ENCODE results near the gene ITGB3. TPM values are rescaled to one million over a fixed set of nuclear protein-coding genes. Genes with fewer than 3 reads are reported as not detected.

ITGB3 gene
- total RNA-seq, 2 donors from 2014 or later: 3.4 to 12.4 TPM

GRCh38 chr17:47231334-47231733 is 22.3 kb upstream of the ITGB3 start:
- intact Hi-C loops (cut with DNase I): loop anchor here (10.0 kb wide), 1 partner anchor 383 kb away; no protein-coding TSS in a partner anchor
- no peaks in the 10 kb centered on the region for H3K27me3 ChIP-seq (replicated peaks; ENCODE audit: insufficient read depth)
- H3K4me3 ChIP-seq: no peak overlapping the region
- H3K36me3 ChIP-seq: no peaks in the 10 kb centered on the region
- TF ChIP-seq POLR2A (IDR thresholded peaks at IDR 0.05): no peak
- H3K27ac ChIP-seq: no peak overlapping the region
- no peaks in the 10 kb centered on the region for H3K9me3 ChIP-seq
- no peak for DNase-seq (ENCODE audit: low spot score)
- H3K4me1 ChIP-seq (replicated peaks): no peaks in the 10 kb centered on the region
- WGBS: 84% methylated on average over 3 of the region's 3 CpGs

GRCh38 chr17:47231866-47232265 is 21.8 kb upstream of the ITGB3 start:
- 100% methylated on average over 3 of the region's 3 CpGs for WGBS
- no peak overlapping the region for H3K27ac ChIP-seq
- intact Hi-C loops (cut with DNase I): loop anchor here (10.0 kb wide), 1 partner anchor 383 kb away; no protein-coding TSS in a partner anchor
- H3K27me3 ChIP-seq (replicated peaks; ENCODE audit: insufficient read depth): no peaks in the 10 kb centered on the region
- no peaks in the 10 kb centered on the region for H3K36me3 ChIP-seq
- no peaks in the 10 kb centered on the region for H3K4me1 ChIP-seq (replicated peaks)
- no peak for DNase-seq (ENCODE audit: low spot score)
- TF ChIP-seq POLR2A (IDR thresholded peaks at IDR 0.05) (no peak), POLR2AphosphoS5 (IDR thresholded peaks at IDR 0.05) (no peak), CTCF (IDR thresholded peaks at IDR 0.05) (no peak)
- H3K9me3 ChIP-seq: no peaks in the 10 kb centered on the region
- H3K4me3 ChIP-seq: no peak overlapping the region

GRCh38 chr17:47232465-47232864 is 21.2 kb upstream of the ITGB3 start:
- no peak for DNase-seq (ENCODE audit: low spot score)
- 96% methylated on average over 2 of the region's 2 CpGs for WGBS
- Histone ChIP-seq H3K36me3 (no peaks in the 10 kb centered on the region), H3K27me3 (replicated peaks; ENCODE audit: insufficient read depth) (no peaks in the 10 kb centered on the region), H3K4me3 (no peak overlapping the region), H3K9me3 (no peaks in the 10 kb centered on the region), H3K4me1 (replicated peaks) (no peaks in the 10 kb centered on the region), H3K27ac (no peak overlapping the region)
- intact Hi-C loops (cut with DNase I): loop anchor here (10.0 kb wide), 1 partner anchor 382 kb away; no protein-coding TSS in a partner anchor
- no peak for TF ChIP-seq POLR2A (IDR thresholded peaks at IDR 0.05)
- TF ChIP-seq POLR2AphosphoS5 (IDR thresholded peaks at IDR 0.05): no peak
- no peak for TF ChIP-seq CTCF (IDR thresholded peaks at IDR 0.05)

DNA sequence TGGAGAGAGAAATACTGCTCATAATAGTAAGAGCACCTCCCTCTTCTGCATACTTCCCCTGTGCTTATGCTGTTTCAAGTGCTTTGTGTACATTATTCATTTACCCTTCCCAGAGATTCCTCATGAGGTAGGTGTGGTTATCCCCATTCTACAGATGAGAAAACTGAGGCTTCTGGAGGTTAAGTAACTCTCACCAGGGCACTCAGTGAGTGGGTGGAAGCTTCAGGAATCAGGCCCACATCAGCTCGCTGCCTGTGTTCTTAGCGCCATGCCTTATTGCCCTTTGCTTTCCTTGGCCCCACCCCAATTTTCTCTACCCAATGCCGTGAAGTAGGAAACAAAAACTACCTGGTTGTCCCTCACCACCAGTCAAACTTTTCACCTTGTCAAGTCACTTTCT is 18.1 kb upstream of the ITGB3 start:
- Histone ChIP-seq H3K4me3 (no peak overlapping the region), H3K27me3 (replicated peaks; ENCODE audit: insufficient read depth) (no peaks in the 10 kb centered on the region), H3K36me3 (no peaks in the 10 kb centered on the region), H3K9me3 (no peaks in the 10 kb centered on the region), H3K4me1 (replicated peaks) (no peaks in the 10 kb centered on the region), H3K27ac (no peak overlapping the region)
- DNase-seq (ENCODE audit: low spot score): no peak
- intact Hi-C loops (cut with DNase I): loop anchor here (10.0 kb wide), 1 partner anchor 379 kb away; no protein-coding TSS in a partner anchor
- TF ChIP-seq CTCF (IDR thresholded peaks at IDR 0.05) (no peak), POLR2AphosphoS5 (IDR thresholded peaks at IDR 0.05) (no peak), POLR2A (IDR thresholded peaks at IDR 0.05) (no peak)
- 84% methylated on average over 3 of the region's 3 CpGs for WGBS

DNA sequence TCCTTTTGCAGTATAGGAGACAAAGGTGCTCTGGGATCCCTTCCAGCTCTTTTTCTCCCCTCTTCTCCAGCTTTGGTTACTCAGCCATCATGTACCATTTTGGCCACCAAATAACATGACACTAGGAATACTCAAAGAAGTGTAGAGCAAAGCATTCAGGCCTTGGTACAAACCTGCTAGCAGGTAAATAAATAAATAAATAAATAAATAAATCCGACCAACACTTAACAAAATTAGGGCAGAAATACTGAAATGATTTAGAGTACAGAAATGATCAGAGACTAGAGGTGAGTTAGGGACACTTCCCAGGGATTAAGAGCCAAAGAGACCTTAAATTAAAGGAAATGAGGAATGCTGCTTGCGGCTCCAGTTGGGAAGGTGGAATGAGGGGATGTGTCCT is 17.7 kb upstream of the ITGB3 start:
- Histone ChIP-seq H3K36me3 (no peaks in the 10 kb centered on the region), H3K27ac (no peak overlapping the region), H3K27me3 (replicated peaks; ENCODE audit: insufficient read depth) (no peaks in the 10 kb centered on the region), H3K4me3 (no peak overlapping the region), H3K9me3 (no peaks in the 10 kb centered on the region), H3K4me1 (replicated peaks) (no peaks in the 10 kb centered on the region)
- TF ChIP-seq POLR2A (IDR thresholded peaks at IDR 0.05): no peak
- no peak for TF ChIP-seq POLR2AphosphoS5 (IDR thresholded peaks at IDR 0.05)
- no peak for TF ChIP-seq CTCF (IDR thresholded peaks at IDR 0.05)
- intact Hi-C loops (cut with DNase I): loop anchor here (10.0 kb wide), 1 partner anchor 379 kb away; no protein-coding TSS in a partner anchor
- DNase-seq (ENCODE audit: low spot score): no peak
- WGBS: 95% methylated on average over 2 of the region's 2 CpGs
